Lower leg skin (tissue), 3 donors: Measurements from ENCODE around the gene CD82.

Source experiments
- CTCF ChIP-seq, 3 donors: fragments of 450-650 bp; IDR thresholded peaks; one replicate each; pipeline ENCODE4 v1.5.1; 2016; ENCODE audit warnings: antibody characterized with exemption in 3 of 3, mild to moderate bottlenecking in 3 of 3, moderate library complexity in 2 of 3
- POLR2A ChIP-seq, 2 donors: fragments of 450-650 bp; IDR thresholded peaks; one replicate each; pipeline ENCODE4 v1.6.1; 2016 to 2017; ENCODE audit warnings: antibody characterized with exemption in 2 of 2, mild to moderate bottlenecking in 1 of 2, moderate library complexity in 1 of 2

GRCh38 chr11:44600261-44600660 lies 34.8 kb downstream of the CD82 start:
- TF ChIP-seq POLR2A (IDR thresholded peaks at IDR 0.05) (no peak), CTCF (IDR thresholded peaks at IDR 0.05) (no peak)
